Ishikawa (cell line): ENCODE measurements around the gene ABHD12.

ENCODE experiments used
- NFIC ChIP-seq: IDR thresholded peaks from 2 replicates; pipeline ENCODE4 v1.6.1; 2012
- REST ChIP-seq: IDR thresholded peaks from 2 replicates; pipeline ENCODE4 v1.6.1; 2012; ENCODE audit warnings: low read depth, mild to moderate bottlenecking
- TAF1 ChIP-seq: IDR thresholded peaks from 2 replicates; pipeline ENCODE4 v1.6.1; 2012; ENCODE audit warnings: low read depth, mild to moderate bottlenecking
- ZBTB7A ChIP-seq: IDR thresholded peaks from 2 replicates; pipeline ENCODE4 v1.6.1; 2012; ENCODE audit warnings: low read depth

- no peak for TF ChIP-seq ZBTB7A
- no peak for TF ChIP-seq TAF1
- TF ChIP-seq REST = no peak
- TF ChIP-seq NFIC = no peak
Measured at GRCh38 chr20:25282796-25283195, 107.8 kb downstream of the ABHD12 start.
